Measurements from ENCODE around the gene ZC3H11A. TPM values are rescaled to one million over a fixed set of nuclear protein-coding genes. Genes with fewer than 3 reads are reported as not detected.

Gene ZC3H11A
- 89.7 and 95.9 TPM in 2 replicates for total RNA-seq (2021)
- long read RNA-seq, full-length matches to known transcripts: 20 of 272 reads
- long read RNA-seq, partial matches to known transcripts: 72 of 272 reads
- long read RNA-seq, other reads (novel, unspliced or antisense): 180 of 272 reads

DNA sequence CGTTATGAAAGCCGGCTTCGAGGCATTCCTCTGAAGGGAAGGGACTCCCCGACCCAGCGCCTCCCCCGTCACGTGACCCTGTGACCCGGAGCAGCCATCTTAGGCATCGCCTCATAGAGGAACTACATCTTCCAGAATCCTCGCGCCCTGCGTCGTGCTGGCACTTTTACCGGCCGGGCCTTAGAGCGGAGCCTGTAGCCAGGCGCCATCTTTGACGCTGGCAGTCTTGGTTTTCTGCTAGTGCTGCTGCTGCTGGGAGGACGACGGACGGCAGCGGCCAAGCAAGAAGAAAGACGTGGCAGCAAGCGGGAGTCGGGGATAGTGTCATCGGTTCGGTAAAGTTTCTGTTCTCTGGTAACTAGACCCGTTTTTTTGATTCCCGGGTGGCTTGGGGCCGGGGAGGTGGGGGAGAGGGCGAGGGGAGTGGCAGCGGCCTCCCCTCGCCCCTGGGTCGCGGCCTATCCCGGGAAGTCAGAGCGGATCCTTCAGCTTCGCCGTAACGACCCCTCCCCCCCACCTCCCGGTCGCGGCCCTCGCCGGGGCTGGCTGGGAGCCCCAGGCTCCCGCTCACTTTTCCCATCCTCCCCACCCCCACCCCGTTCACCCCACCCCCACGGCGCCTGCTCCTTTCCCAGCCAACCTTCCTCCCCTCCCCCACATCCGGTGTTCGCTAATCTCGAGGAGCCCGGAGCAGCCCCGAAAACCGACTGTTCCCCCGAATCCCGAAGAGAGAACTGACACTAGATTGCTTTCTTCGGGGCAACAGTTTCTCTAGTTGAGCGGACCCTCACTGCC, at the start of gene ZC3H11A, which contains the start of gene ZBED6:
Gene ZC3H11A, plus strand, starts transcription at position 183 of the 795 bp plus-strand sequence. CDS start 21,448 bp downstream, outside the sequence.
Gene ZBED6, plus strand, starts transcription at position 183 of the 795 bp plus-strand sequence. CDS start 1,900 bp downstream, outside the sequence.
- no peaks in the 10 kb centered on the region for H3K79me1 ChIP-seq (ENCODE audit: insufficient read depth, low read depth, low read length, poor library complexity, severe bottlenecking)
- no peak within 1 kb of the TSS for H2BK15ac ChIP-seq (ENCODE audit: low read depth, low read length)
- H3K27me3 ChIP-seq (ENCODE audit: insufficient read depth, low read length): no peaks in the 10 kb centered on the region
- H3T11ph ChIP-seq (ENCODE audit: low read length): no peak within 1 kb of the TSS
- no peak within 1 kb of the TSS for H3K56ac ChIP-seq (ENCODE audit: insufficient read length, low read depth, low read length)
- H3K9ac ChIP-seq (ENCODE audit: extremely low read depth, insufficient read length, low read length): peak within 1 kb of the TSS; percentile 93
- no peaks in the 10 kb centered on the region for H3K4me1 ChIP-seq (ENCODE audit: insufficient read depth, low read length)
- H3K4me2 ChIP-seq (ENCODE audit: insufficient read depth, insufficient read length, low read length): peak within 1 kb of the TSS; percentile 64
- WGBS (ENCODE audit: extremely low coverage, insufficient read length, low lambda C conversion rate): no CpG with 5 or more reads among the region's 59 CpGs
- Mint-ChIP-seq H3K9me3 (peaks cover 13 to 27% of the 10 kb centered on the region in 2 experiments; a peak in 4 of 5 replicates), H3K4me3 (peak within 1 kb of the TSS; percentile 86 to 95), H3K27ac (peak within 1 kb of the TSS; percentile 98 to 100 (median 100)), H3K27me3 (ENCODE audit: low read depth) (no peaks in the 10 kb centered on the region), H3K36me3 (ENCODE audit: insufficient read depth in 1 of 3, low read depth in 3 of 3) (peaks cover 35 to 40% (median 38%) of the 10 kb centered on the region in 3 experiments), H3K4me1 (peaks cover 30 to 44% of the 10 kb centered on the region in 2 experiments)
- no peak within 1 kb of the TSS for H2AK5ac ChIP-seq (ENCODE audit: insufficient read length, low read length)
- H3K18ac ChIP-seq (ENCODE audit: insufficient read length, low read depth, low read length): peak within 1 kb of the TSS; percentile 96
- H4K20me1 ChIP-seq (ENCODE audit: control insufficient read depth, insufficient read depth, insufficient read length): no peaks in the 10 kb centered on the region
- TF ChIP-seq, protein P1, sequence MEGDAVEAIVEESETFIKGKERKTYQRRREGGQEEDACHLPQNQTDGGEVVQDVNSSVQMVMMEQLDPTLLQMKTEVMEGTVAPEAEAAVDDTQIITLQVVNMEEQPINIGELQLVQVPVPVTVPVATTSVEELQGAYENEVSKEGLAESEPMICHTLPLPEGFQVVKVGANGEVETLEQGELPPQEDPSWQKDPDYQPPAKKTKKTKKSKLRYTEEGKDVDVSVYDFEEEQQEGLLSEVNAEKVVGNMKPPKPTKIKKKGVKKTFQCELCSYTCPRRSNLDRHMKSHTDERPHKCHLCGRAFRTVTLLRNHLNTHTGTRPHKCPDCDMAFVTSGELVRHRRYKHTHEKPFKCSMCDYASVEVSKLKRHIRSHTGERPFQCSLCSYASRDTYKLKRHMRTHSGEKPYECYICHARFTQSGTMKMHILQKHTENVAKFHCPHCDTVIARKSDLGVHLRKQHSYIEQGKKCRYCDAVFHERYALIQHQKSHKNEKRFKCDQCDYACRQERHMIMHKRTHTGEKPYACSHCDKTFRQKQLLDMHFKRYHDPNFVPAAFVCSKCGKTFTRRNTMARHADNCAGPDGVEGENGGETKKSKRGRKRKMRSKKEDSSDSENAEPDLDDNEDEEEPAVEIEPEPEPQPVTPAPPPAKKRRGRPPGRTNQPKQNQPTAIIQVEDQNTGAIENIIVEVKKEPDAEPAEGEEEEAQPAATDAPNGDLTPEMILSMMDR (conservative IDR thresholded peaks at IDR 0.05): no peak
- peak within 1 kb of the TSS; percentile 1 for H2BK5ac ChIP-seq (ENCODE audit: insufficient read length, low read length)
- no peak within 1 kb of the TSS for H4K5ac ChIP-seq (ENCODE audit: insufficient read length, low read depth, low read length)
- H3K14ac ChIP-seq (ENCODE audit: insufficient read depth, low read length): peak within 1 kb of the TSS; percentile 97; the same call in 1 of the 2 replicates
- peaks cover 33% of the 10 kb centered on the region for H3K79me2 ChIP-seq (ENCODE audit: insufficient read depth, low read length)
- no peak within 1 kb of the TSS for H2BK20ac ChIP-seq (ENCODE audit: low read depth, low read length, poor library complexity, severe bottlenecking)
- H3K23me2 ChIP-seq (ENCODE audit: insufficient read length, low read depth, low read length, poor library complexity, severe bottlenecking): no peaks in the 10 kb centered on the region
- H2BK12ac ChIP-seq (ENCODE audit: insufficient read length, low read depth, low read length): no peak within 1 kb of the TSS
- peak within 1 kb of the TSS; percentile 81 for H3K27ac ChIP-seq (ENCODE audit: insufficient read length, low read depth, low read length)
- H3K9me3 ChIP-seq (ENCODE audit: control insufficient read depth, low read depth, low read length): no peaks in the 10 kb centered on the region
- DNase-seq: peak; percentile 99
- no peak within 1 kb of the TSS for H4K91ac ChIP-seq (ENCODE audit: insufficient read length, low read depth, low read length)
- H4K8ac ChIP-seq (replicated peaks; ENCODE audit: insufficient read length, low read depth, low read length): no peak within 1 kb of the TSS
- no peak within 1 kb of the TSS for H3K23ac ChIP-seq (ENCODE audit: insufficient read length, low read depth, low read length)
- H2BK120ac ChIP-seq (ENCODE audit: low read depth, low read length, poor library complexity, severe bottlenecking): peak within 1 kb of the TSS; percentile 98
- H2AFZ ChIP-seq (ENCODE audit: low read length): no peak within 1 kb of the TSS
- H3K4ac ChIP-seq (ENCODE audit: low read depth, low read length): no peak within 1 kb of the TSS; the same call in 1 of the 2 replicates

Measured in H9 (cell line).